Parathyroid adenoma (tissue), 2 donors: ENCODE results near the gene CEP57L1.

ENCODE experiments used
- H2AFZ ChIP-seq: fragments of 300-600 bp; sonication (generic); one replicate; pipeline ENCODE4 v1.7.0; 2017; ENCODE audit warnings: antibody characterized with exemption, mild to moderate bottlenecking
- H3K27ac ChIP-seq: fragments of 300-600 bp; sonication (generic); one replicate; pipeline ENCODE4 v1.7.0; 2017
- H3K27me3 ChIP-seq: fragments of 300-600 bp; sonication (generic); one replicate; pipeline ENCODE4 v1.7.0; 2017; ENCODE audit warnings: low read length; ENCODE audit not compliant: control insufficient read depth, insufficient read depth
- H3K36me3 ChIP-seq: fragments of 300-600 bp; sonication (generic); one replicate; pipeline ENCODE4 v1.7.0; 2017; ENCODE audit warnings: low read length; ENCODE audit not compliant: control insufficient read depth, insufficient read depth
- H3K4me1 ChIP-seq: fragments of 300-600 bp; sonication (generic); one replicate; pipeline ENCODE4 v1.7.0; 2017; ENCODE audit warnings: control low read depth
- H3K4me2 ChIP-seq: fragments of 300-600 bp; sonication (generic); one replicate; pipeline ENCODE4 v1.7.0; 2017; ENCODE audit warnings: low read length
- H3K4me3 ChIP-seq: fragments of 300-600 bp; sonication (generic); one replicate; pipeline ENCODE4 v1.7.0; 2017; ENCODE audit warnings: low read depth, low read length
- H3K79me2 ChIP-seq: fragments of 300-600 bp; sonication (generic); one replicate; pipeline ENCODE4 v1.7.0; 2017; ENCODE audit warnings: control low read depth
- H3K9ac ChIP-seq: fragments of 300-600 bp; sonication (generic); one replicate; pipeline ENCODE4 v1.7.0; 2017; ENCODE audit warnings: mild to moderate bottlenecking
- H3K9me3 ChIP-seq: fragments of 300-600 bp; sonication (generic); one replicate; pipeline ENCODE4 v1.7.0; 2017; ENCODE audit warnings: low read length; ENCODE audit not compliant: control insufficient read depth
- CTCF ChIP-seq: fragments of 300-600 bp; sonication (generic); IDR thresholded peaks from one replicate; pipeline ENCODE4 v1.7.0; 2017; ENCODE audit warnings: antibody characterized with exemption, mild to moderate bottlenecking
- donor health status: primary hyperparathyroidism.

CEP57L1 gene

GRCh38 chr6:109095036-109095834 is at the start of gene CEP57L1:
CEP57L1 (plus strand) TSS chr6:109095507; CDS start chr6:109145222, 49,715 bp downstream.
- H3K9ac ChIP-seq = peak within 1 kb of the TSS; percentile 73
- peaks cover 39% of the 10 kb centered on the region for H3K79me2 ChIP-seq
- peak within 1 kb of the TSS; percentile 84 for H2AFZ ChIP-seq
- H3K27me3 ChIP-seq = no peaks in the 10 kb centered on the region
- peaks cover 3% of the 10 kb centered on the region for H3K4me1 ChIP-seq
- peak within 1 kb of the TSS; percentile 85 for H3K4me3 ChIP-seq
- no peaks in the 10 kb centered on the region for H3K36me3 ChIP-seq
- TF ChIP-seq CTCF = peak; percentile 13
- H3K9me3 ChIP-seq = no peaks in the 10 kb centered on the region
- peak within 1 kb of the TSS; percentile 97 for H3K27ac ChIP-seq
- peak within 1 kb of the TSS; percentile 97 for H3K4me2 ChIP-seq

- H3K4me1 ChIP-seq = peaks cover 14% of the 10 kb centered on the region
- H3K9ac ChIP-seq = no peak overlapping the region
- H2AFZ ChIP-seq = peak overlapping the region; percentile 28
Observed at GRCh38 chr6:109048176-109048575, 47.1 kb upstream of the CEP57L1 start.

DNA sequence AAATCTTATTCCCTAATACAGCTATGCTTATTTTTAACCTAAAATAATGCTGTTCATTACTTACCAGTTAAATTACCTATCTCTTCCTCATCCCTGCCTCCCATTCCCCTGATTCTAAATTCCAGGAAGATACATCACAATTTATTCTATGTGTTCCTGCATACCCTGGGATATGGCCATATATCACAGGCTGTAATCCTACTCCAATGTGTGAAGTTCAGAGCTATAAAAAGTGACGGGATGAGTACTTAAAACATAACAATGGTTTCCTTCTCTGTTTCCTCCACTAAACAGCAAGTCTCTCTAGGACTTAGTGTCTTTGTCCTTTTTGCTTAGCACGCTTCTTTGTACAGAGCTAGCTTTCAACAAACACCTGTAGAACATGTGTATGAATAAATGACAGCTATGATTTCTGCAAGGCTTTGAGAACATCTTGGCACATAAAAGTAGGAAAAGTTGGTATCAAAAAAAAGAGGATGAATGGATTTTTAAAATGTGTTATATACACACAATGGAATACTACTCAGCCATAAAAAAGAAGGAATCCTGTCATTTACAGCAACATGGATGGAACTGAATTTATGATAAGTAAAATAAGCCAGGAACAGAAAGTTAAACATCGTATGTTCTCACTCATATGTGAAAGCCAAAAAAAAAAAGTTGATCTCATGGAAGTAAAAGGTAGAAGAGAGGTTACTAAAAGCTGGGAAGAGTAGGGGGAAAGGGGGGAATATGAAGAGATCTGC is 46.5 kb upstream of the CEP57L1 start:
- TF ChIP-seq CTCF = no peak
- peaks cover 18% of the 10 kb centered on the region for H3K4me1 ChIP-seq
- H3K9me3 ChIP-seq = no peaks in the 10 kb centered on the region
- no peak overlapping the region for H3K4me2 ChIP-seq
- H2AFZ ChIP-seq = no peak overlapping the region
- no peaks in the 10 kb centered on the region for H3K27me3 ChIP-seq
- H3K79me2 ChIP-seq = peaks cover 32% of the 10 kb centered on the region
- no peak overlapping the region for H3K9ac ChIP-seq
- H3K27ac ChIP-seq = peak overlapping the region; percentile 15
- no peak overlapping the region for H3K4me3 ChIP-seq
- H3K36me3 ChIP-seq = no peaks in the 10 kb centered on the region

More at GRCh38 chr6:109048176-109048575, 47.1 kb upstream of the CEP57L1 start:
- no peaks in the 10 kb centered on the region for H3K9me3 ChIP-seq
- H3K27ac ChIP-seq = peak overlapping the region; percentile 15
- no peaks in the 10 kb centered on the region for H3K27me3 ChIP-seq
- no peak overlapping the region for H3K4me3 ChIP-seq
- peak overlapping the region; percentile 13 for H3K4me2 ChIP-seq
- no peaks in the 10 kb centered on the region for H3K36me3 ChIP-seq
- H3K79me2 ChIP-seq = peaks cover 32% of the 10 kb centered on the region
- TF ChIP-seq CTCF = no peak

- no peak overlapping the region for H2AFZ ChIP-seq
- no peak for TF ChIP-seq CTCF
- H3K27ac ChIP-seq = no peak overlapping the region
- H3K79me2 ChIP-seq = peaks cover 36% of the 10 kb centered on the region
- no peak overlapping the region for H3K9ac ChIP-seq
- peaks cover 18% of the 10 kb centered on the region for H3K4me1 ChIP-seq
- H3K4me3 ChIP-seq = no peak overlapping the region
- H3K27me3 ChIP-seq = no peaks in the 10 kb centered on the region
- no peaks in the 10 kb centered on the region for H3K36me3 ChIP-seq
- no peaks in the 10 kb centered on the region for H3K9me3 ChIP-seq
- no peak overlapping the region for H3K4me2 ChIP-seq
Observed at GRCh38 chr6:109050012-109050411, 45.3 kb upstream of the CEP57L1 start.
